DOHH2 (cell line): ENCODE results near the gene CCZ1B.
"Not testable (repeated sequence)": the region's sequence is repeated elsewhere in the genome, so short reads cannot be mapped to it uniquely, and the experiment has no call there.

Source experiments
- EZH2phosphoT487 ChIP-seq: fragments of 200-600 bp; sonication (generic); IDR thresholded peaks from 2 replicates; pipeline ENCODE4 v1.6.1; 2017; ENCODE audit warnings: borderline replicate concordance, mild to moderate bottlenecking, antibody characterized with exemption, low read length, moderate library complexity, mixed read lengths
- TF ChIP-seq, protein P1 (sequence below): fragments of 200-600 bp; sonication (generic); IDR thresholded peaks from one replicate; pipeline ENCODE4 v1.5.1; 2014; ENCODE audit warnings: antibody characterized with exemption, mild to moderate bottlenecking, low read depth, low read length; ENCODE audit not compliant: poor library complexity, severe bottlenecking

DNA sequence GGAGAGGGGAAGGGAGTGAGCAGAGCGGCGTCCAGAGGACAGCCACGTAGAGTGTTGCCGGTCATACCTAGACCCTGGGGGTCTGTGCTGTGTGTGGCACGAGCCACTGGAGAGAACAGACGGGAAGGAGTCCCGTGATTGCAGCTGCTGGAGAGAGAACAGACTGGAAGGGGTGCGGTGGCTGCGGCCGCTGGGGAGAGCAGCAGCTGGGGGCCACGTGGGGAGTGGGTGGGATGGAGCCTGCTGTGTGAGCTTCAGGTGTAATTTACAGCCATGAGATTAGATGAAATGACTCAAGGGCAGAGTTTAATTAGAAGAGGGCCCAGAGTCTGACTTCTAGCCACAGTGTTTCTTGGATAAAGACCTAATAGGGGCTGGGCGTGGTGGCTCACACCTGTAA, 76.7 kb downstream of the CCZ1B start:
- not testable (repeated sequence) for TF ChIP-seq EZH2phosphoT487
- TF ChIP-seq, protein P1, sequence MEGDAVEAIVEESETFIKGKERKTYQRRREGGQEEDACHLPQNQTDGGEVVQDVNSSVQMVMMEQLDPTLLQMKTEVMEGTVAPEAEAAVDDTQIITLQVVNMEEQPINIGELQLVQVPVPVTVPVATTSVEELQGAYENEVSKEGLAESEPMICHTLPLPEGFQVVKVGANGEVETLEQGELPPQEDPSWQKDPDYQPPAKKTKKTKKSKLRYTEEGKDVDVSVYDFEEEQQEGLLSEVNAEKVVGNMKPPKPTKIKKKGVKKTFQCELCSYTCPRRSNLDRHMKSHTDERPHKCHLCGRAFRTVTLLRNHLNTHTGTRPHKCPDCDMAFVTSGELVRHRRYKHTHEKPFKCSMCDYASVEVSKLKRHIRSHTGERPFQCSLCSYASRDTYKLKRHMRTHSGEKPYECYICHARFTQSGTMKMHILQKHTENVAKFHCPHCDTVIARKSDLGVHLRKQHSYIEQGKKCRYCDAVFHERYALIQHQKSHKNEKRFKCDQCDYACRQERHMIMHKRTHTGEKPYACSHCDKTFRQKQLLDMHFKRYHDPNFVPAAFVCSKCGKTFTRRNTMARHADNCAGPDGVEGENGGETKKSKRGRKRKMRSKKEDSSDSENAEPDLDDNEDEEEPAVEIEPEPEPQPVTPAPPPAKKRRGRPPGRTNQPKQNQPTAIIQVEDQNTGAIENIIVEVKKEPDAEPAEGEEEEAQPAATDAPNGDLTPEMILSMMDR: not testable (repeated sequence)
